Measurements from ENCODE around the gene POLH.

- TF ChIP-seq CTCF (conservative IDR thresholded peaks at IDR 0.05): peak; percentile 8; the same call in 1 of the 2 replicates
- peak; percentile 32; the same call in 1 of the 2 replicates for TF ChIP-seq ZFX (IDR thresholded peaks at IDR 0.05)
These were observed at the start of gene POLH, which contains the start of gene XPO5 for GRCh38 chr6:43575772-43576551.

Measured in C4-2B (cell line).